ENCODE results near the gene ZBTB24. TPM values are rescaled to one million over a fixed set of nuclear protein-coding genes. Genes with fewer than 3 reads are reported as not detected.

ZBTB24 gene
- total RNA-seq, 4 donors from 2014 or later = 8.1 to 11.6 (median 11.2) TPM

DNA sequence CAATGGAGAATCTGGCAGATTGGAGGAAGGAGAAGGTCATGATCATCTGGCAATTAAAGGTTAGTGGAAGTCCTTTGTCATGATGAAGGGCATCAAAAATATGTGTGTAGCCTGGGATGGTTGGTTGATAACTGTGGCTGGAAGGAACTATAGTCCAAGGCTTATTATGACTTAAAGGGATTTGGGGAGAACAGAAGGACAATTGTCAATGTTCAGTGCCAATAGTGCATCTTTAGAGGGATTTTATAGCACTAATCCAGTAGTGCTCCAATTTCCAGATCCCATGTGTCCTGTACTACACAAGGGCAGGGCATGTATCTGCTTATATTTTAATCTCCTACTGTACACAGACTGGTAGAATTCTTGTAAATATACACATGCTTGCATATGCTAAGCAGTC, 5.0 kb upstream of the ZBTB24 start:
- TF ChIP-seq, protein P1, sequence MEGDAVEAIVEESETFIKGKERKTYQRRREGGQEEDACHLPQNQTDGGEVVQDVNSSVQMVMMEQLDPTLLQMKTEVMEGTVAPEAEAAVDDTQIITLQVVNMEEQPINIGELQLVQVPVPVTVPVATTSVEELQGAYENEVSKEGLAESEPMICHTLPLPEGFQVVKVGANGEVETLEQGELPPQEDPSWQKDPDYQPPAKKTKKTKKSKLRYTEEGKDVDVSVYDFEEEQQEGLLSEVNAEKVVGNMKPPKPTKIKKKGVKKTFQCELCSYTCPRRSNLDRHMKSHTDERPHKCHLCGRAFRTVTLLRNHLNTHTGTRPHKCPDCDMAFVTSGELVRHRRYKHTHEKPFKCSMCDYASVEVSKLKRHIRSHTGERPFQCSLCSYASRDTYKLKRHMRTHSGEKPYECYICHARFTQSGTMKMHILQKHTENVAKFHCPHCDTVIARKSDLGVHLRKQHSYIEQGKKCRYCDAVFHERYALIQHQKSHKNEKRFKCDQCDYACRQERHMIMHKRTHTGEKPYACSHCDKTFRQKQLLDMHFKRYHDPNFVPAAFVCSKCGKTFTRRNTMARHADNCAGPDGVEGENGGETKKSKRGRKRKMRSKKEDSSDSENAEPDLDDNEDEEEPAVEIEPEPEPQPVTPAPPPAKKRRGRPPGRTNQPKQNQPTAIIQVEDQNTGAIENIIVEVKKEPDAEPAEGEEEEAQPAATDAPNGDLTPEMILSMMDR (IDR thresholded peaks at IDR 0.05) = no peak
- TF ChIP-seq POLR2AphosphoS5 (IDR thresholded peaks at IDR 0.05) (no peak), EP300 (IDR thresholded peaks at IDR 0.05) (no peak), POLR2A (IDR thresholded peaks at IDR 0.05) (no peak)
- no peaks in the 10 kb centered on the region for H3K27me3 ChIP-seq
- peaks cover 5% of the 10 kb centered on the region for H3K4me1 ChIP-seq
- no peaks in the 10 kb centered on the region for H3K36me3 ChIP-seq
- H3K27ac ChIP-seq = no peak overlapping the region
- no peak for DNase-seq (ENCODE audit: low spot score in 2 of 2)
- no peaks in the 10 kb centered on the region for H3K9me3 ChIP-seq
- H3K4me3 ChIP-seq = no peak overlapping the region

DNA sequence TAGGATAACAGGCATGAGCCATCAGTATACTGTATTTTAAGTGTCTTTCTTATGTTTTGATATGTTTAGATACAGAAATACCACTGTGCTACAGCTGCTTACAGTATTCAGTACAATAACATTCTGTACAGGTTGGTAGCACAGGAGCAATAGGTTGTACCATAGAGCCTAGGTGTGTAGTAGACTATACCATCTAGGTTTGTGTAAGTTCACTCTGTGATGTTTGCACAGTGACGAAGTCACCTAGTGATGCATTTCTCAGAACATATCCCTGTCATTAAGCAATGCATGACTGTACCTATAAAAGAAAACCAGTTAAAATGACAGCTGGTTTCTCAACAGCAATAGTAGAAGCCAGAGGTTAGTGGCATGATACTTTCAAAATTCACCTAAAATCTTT, 3.0 kb upstream of the ZBTB24 start:
- Histone ChIP-seq H3K27ac (no peak overlapping the region), H3K27me3 (no peaks in the 10 kb centered on the region), H3K4me1 (peaks cover 20% of the 10 kb centered on the region), H3K9me3 (no peaks in the 10 kb centered on the region), H3K4me3 (no peak overlapping the region), H3K36me3 (peaks cover 7% of the 10 kb centered on the region)
- no peak for DNase-seq (ENCODE audit: low spot score in 2 of 2)
- WGBS = 85% methylated on average over 1 of the region's 1 CpG
- no peak for TF ChIP-seq POLR2A (IDR thresholded peaks at IDR 0.05)
- TF ChIP-seq POLR2AphosphoS5 (IDR thresholded peaks at IDR 0.05) = no peak
- TF ChIP-seq, protein P1 (IDR thresholded peaks at IDR 0.05) = no peak
- no peak for TF ChIP-seq EP300 (IDR thresholded peaks at IDR 0.05)

DNA sequence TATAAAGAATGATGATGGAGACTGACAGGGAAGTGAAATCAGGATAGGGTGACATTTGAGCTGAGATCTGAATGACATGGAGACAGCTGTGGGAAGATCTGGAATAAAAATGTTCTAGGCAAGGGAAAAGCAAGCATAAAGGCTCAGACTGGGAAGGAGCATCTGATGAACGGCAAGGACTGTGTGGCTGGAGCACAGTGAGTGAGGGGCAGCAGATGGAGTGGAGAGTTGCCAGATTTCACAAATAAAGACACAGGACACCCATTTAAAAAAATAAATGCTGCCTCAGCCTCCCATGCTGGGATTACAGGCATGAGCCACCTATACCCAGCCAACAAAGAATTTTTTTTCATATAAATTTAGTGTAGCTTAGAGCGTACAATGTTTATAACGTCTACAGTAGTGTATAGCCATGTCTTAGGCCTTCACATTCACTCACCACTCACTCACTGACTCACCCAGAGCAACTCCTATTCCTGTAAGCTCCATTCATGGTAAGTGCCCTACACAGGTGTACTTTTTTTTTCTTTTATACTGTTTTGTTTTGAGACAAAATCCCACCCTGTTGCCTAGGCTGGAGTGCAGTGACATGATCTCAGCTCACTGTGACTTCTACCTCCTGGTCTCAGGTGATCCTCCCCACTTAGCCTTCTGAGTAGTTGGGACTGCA, 2.4 kb upstream of the ZBTB24 start:
- no peak for DNase-seq (ENCODE audit: low spot score in 2 of 2)
- H3K4me1 ChIP-seq = peaks cover 27% of the 10 kb centered on the region
- no peak overlapping the region for H3K4me3 ChIP-seq
- WGBS = 80% methylated on average over 3 of the region's 3 CpGs
- TF ChIP-seq POLR2AphosphoS5 (IDR thresholded peaks at IDR 0.05) = no peak
- TF ChIP-seq EP300 (IDR thresholded peaks at IDR 0.05) = no peak
- TF ChIP-seq, protein P1 (IDR thresholded peaks at IDR 0.05) = no peak
- no peak for TF ChIP-seq POLR2A (IDR thresholded peaks at IDR 0.05)
- no peaks in the 10 kb centered on the region for H3K27me3 ChIP-seq
- no peaks in the 10 kb centered on the region for H3K9me3 ChIP-seq
- H3K36me3 ChIP-seq = peaks cover 8% of the 10 kb centered on the region
- H3K27ac ChIP-seq = no peak overlapping the region

DNA sequence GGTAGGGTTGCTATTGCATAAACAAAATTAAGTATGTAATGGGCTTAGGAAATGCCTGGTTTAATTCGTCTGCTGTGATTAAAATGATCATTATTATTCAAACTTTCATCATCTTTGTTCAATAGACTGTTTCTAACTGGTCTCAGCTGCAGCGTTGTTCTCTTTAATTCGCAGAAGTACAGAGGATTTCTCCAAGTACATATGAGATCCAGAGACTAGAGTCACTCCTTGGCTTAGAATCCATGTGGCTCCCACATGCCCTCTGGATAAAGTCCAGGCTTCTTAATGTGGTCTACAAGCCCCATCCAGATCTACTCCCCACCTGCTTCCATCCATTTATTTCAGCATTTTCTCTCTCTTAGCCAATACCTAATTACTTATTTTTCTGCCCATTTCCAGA, 1.1 kb upstream of the ZBTB24 start:
- no peak overlapping the region for H3K4me3 ChIP-seq
- H3K27me3 ChIP-seq = no peaks in the 10 kb centered on the region
- no peak for DNase-seq (ENCODE audit: low spot score in 2 of 2)
- 37% methylated on average over 3 of the region's 3 CpGs for WGBS
- no peaks in the 10 kb centered on the region for H3K9me3 ChIP-seq
- H3K36me3 ChIP-seq = peaks cover 8% of the 10 kb centered on the region
- no peak for TF ChIP-seq POLR2A (IDR thresholded peaks at IDR 0.05)
- peaks cover 37% of the 10 kb centered on the region for H3K4me1 ChIP-seq
- H3K27ac ChIP-seq = peak overlapping the region; percentile 95

DNA sequence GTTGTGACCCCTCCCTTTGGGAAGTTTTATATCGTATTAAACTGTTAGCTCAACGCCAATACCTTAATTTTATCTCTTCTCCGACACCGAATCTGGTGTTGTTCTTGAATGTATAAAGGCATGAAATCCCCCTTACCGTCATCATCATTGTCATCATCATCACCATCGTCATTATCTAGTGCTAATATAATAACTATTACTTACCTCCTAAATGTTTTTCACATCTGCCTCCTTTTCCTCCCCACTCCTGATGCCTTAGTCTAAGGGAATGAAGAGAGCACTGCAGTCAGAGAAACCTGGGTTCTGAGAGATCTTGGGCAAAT, 677 bp upstream of the ZBTB24 start:
- 2% methylated on average over 6 of the region's 6 CpGs for WGBS
- H3K36me3 ChIP-seq = peaks cover 8% of the 10 kb centered on the region
- no peaks in the 10 kb centered on the region for H3K27me3 ChIP-seq
- peak overlapping the region; percentile 95 for H3K27ac ChIP-seq
- DNase-seq (ENCODE audit: low spot score in 2 of 2) = no peak
- TF ChIP-seq, protein P1 (IDR thresholded peaks at IDR 0.05) = no peak
- TF ChIP-seq POLR2AphosphoS5 (IDR thresholded peaks at IDR 0.05) (no peak), POLR2A (IDR thresholded peaks at IDR 0.05) (no peak), EP300 (IDR thresholded peaks at IDR 0.05) (no peak)
- H3K4me3 ChIP-seq = peak overlapping the region; percentile 93
- H3K9me3 ChIP-seq = no peaks in the 10 kb centered on the region
- H3K4me1 ChIP-seq = peaks cover 40% of the 10 kb centered on the region

DNA sequence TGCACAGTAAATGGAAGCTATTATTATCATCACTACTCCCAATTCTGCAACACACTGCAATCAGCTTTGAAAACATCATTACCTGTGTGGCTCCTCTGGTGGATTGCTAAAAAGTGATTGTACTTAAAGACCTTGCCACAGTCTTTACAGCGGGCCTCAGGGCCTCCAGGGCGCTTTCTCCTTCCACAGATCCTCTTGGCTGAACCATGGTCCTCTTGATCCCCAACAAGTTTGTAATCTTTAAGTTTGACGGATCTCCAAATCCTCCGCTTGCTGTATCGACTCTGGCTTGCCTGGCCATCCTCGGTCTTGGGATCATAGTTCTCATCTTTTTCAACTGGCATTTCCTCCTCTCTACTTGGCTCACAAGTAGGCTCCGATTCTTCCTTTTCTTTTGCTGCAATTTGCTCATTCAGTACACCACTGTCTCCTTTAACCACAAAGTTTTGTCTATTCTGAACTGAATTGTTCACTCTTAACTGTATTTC, 2.0 kb downstream of the ZBTB24 start:
- H3K9me3 ChIP-seq = no peaks in the 10 kb centered on the region
- no peak for DNase-seq (ENCODE audit: low spot score in 2 of 2)
- H3K4me1 ChIP-seq = peaks cover 62% of the 10 kb centered on the region
- peak overlapping the region; percentile 1 for H3K4me3 ChIP-seq
- TF ChIP-seq, protein P1 (IDR thresholded peaks at IDR 0.05) = no peak
- TF ChIP-seq POLR2A (IDR thresholded peaks at IDR 0.05) (no peak), POLR2AphosphoS5 (IDR thresholded peaks at IDR 0.05) (no peak), EP300 (IDR thresholded peaks at IDR 0.05) (no peak)
- H3K27ac ChIP-seq = no peak overlapping the region
- whole genome bisulfite sequencing = 87% methylated on average over 7 of the region's 7 CpGs
- peaks cover 15% of the 10 kb centered on the region for H3K36me3 ChIP-seq
- no peaks in the 10 kb centered on the region for H3K27me3 ChIP-seq
